Trophoblast cell (in vitro differentiated cells and primary cell): ENCODE results near the gene JMJD8.

ENCODE experiments used
- DNase-seq, 2 donors: peaks; one replicate each; pipeline ENCODE4 v3.0.0-alpha.2; 2016
- H2AFZ ChIP-seq: 2 replicates; pipeline ENCODE4 v1.6.1; 2013; ENCODE audit warnings: low read length, moderate library complexity, mild to moderate bottlenecking; ENCODE audit not compliant: insufficient read depth, poor library complexity
- H2AK5ac ChIP-seq: 2 replicates; pipeline ENCODE4 v1.6.1; 2013; ENCODE audit warnings: mild to moderate bottlenecking, low read length
- H2BK120ac ChIP-seq: 2 replicates; pipeline ENCODE4 v1.6.1; 2013; ENCODE audit warnings: low read length, mild to moderate bottlenecking, moderate library complexity; ENCODE audit not compliant: insufficient read depth, poor library complexity
- H2BK12ac ChIP-seq: 2 replicates; pipeline ENCODE4 v1.6.1; 2013; ENCODE audit warnings: mild to moderate bottlenecking, low read length, moderate library complexity
- H2BK5ac ChIP-seq: 2 replicates; pipeline ENCODE4 v1.6.1; 2013; ENCODE audit warnings: low read length, low read depth, moderate library complexity, mild to moderate bottlenecking; ENCODE audit not compliant: poor library complexity
- H3K14ac ChIP-seq: 2 replicates; pipeline ENCODE4 v1.6.1; 2013; ENCODE audit warnings: mild to moderate bottlenecking, low read length
- H3K18ac ChIP-seq: 2 replicates; pipeline ENCODE4 v1.6.1; 2013; ENCODE audit warnings: mild to moderate bottlenecking, low read length
- H3K23ac ChIP-seq: 2 replicates; pipeline ENCODE4 v1.6.1; 2013; ENCODE audit warnings: low read length
- H3K27ac ChIP-seq: 2 replicates; pipeline ENCODE4 v1.5.1; 2013; ENCODE audit warnings: low read depth, mild to moderate bottlenecking, inconsistent platforms, low read length, moderate library complexity
- H3K27me3 ChIP-seq: 2 replicates; pipeline ENCODE4 v1.6.1; 2013; ENCODE audit warnings: inconsistent platforms, mild to moderate bottlenecking, low read length, moderate library complexity; ENCODE audit not compliant: insufficient read depth
- H3K36me3 ChIP-seq, 2 experiments: 1 replicate in 1 of 2; 2 replicates in 1 of 2; pipeline ENCODE4 v1.6.1; 2013; ENCODE audit warnings: low read length in 2 of 2, mild to moderate bottlenecking in 2 of 2, moderate library complexity in 1 of 2; ENCODE audit not compliant: insufficient read depth in 2 of 2, control insufficient read depth in 1 of 2
- H3K4ac ChIP-seq: 2 replicates; pipeline ENCODE4 v1.6.1; 2013; ENCODE audit warnings: low read depth, mild to moderate bottlenecking, low read length, moderate library complexity
- H3K4me1 ChIP-seq, 2 experiments: 1 replicate in 1 of 2; 2 replicates in 1 of 2; pipeline ENCODE4 v1.6.1; 2013; ENCODE audit warnings: low read length in 2 of 2, mild to moderate bottlenecking in 2 of 2, moderate library complexity in 1 of 2; ENCODE audit not compliant: insufficient read depth in 2 of 2, control insufficient read depth in 1 of 2
- H3K4me2 ChIP-seq: 2 replicates; pipeline ENCODE4 v1.6.1; 2013; ENCODE audit warnings: inconsistent platforms, mild to moderate bottlenecking, low read length, moderate library complexity
- H3K4me3 ChIP-seq: 2 replicates; pipeline ENCODE4 v1.5.1; 2013; ENCODE audit warnings: mild to moderate bottlenecking, low read depth, low read length, inconsistent platforms
- H3K79me1 ChIP-seq: one replicate; pipeline ENCODE4 v1.6.1; 2013; ENCODE audit warnings: low read length
- H3K79me2 ChIP-seq: 2 replicates; pipeline ENCODE4 v1.6.1; 2013; ENCODE audit warnings: low read length, mild to moderate bottlenecking; ENCODE audit not compliant: control insufficient read depth, insufficient read depth, poor library complexity
- H3K9ac ChIP-seq: 2 replicates; pipeline ENCODE4 v1.6.1; 2013; ENCODE audit warnings: mild to moderate bottlenecking, low read length
- H3K9me3 ChIP-seq: 2 replicates; pipeline ENCODE4 v1.6.1; 2013; ENCODE audit warnings: low read depth, mild to moderate bottlenecking, control low read depth, inconsistent platforms, low read length; ENCODE audit not compliant: insufficient read depth
- H4K12ac ChIP-seq: 2 replicates; pipeline ENCODE4 v1.6.1; 2013; ENCODE audit warnings: low read depth, mild to moderate bottlenecking, low read length, moderate library complexity
- H4K8ac ChIP-seq: 2 replicates; pipeline ENCODE4 v1.6.1; 2013; ENCODE audit warnings: low read depth, mild to moderate bottlenecking, low read length, moderate library complexity
- H4K91ac ChIP-seq: one replicate; pipeline ENCODE4 v1.6.1; 2013; ENCODE audit warnings: low read depth, mild to moderate bottlenecking, low read length, moderate library complexity
- WGBS: extraction: QIAGEN DNeasy Blood & Tissue Kit; methylation state at CpG from one replicate; pipeline ENCODE4 v1.1.7; 2013; ENCODE audit warnings: missing lambda C conversion rate; ENCODE audit not compliant: insufficient read length, insufficient coverage; ENCODE audit errors: extremely low coverage; 5-methylcytosine and 5-hydroxymethylcytosine counted together

JMJD8 gene

DNA sequence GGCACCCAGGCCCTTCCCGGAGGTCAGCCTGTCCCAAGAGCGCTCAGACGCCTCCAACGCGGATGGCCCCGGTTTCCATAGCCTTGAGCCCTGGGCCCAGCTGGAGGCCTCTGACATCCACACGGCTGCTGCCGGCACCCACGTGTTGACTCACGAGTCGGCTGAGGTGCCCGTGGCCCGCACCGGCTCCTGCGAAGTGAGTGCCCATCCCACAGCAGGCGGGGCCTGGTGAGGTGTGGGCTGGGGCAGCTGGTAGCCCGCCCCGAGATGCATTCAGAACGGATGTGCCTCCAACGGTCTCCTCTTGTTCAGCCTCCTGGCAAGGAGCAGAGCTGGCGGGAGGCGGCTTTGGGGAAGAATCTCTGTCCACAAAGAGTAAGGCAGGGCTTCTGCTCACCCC is 32.3 kb downstream of the JMJD8 start:
- Histone ChIP-seq H4K8ac (no peak overlapping the region), H2AFZ (no peak overlapping the region), H2BK12ac (no peak overlapping the region), H3K36me3 (peaks cover 27 to 35% of the 10 kb centered on the region in 2 experiments), H3K23ac (no peak overlapping the region), H2AK5ac (no peak overlapping the region), H3K9ac (no peak overlapping the region), H3K9me3 (no peaks in the 10 kb centered on the region), H3K4me1 (peaks cover 8 to 9% of the 10 kb centered on the region in 2 experiments), H3K4me3 (no peak overlapping the region), H4K12ac (no peak overlapping the region), H4K91ac (no peak overlapping the region), H3K4ac (no peak overlapping the region), H3K27me3 (no peaks in the 10 kb centered on the region), H3K79me2 (peaks cover 6% of the 10 kb centered on the region), H3K27ac (no peak overlapping the region), H3K14ac (no peak overlapping the region), H3K18ac (no peak overlapping the region), H2BK120ac (no peak overlapping the region), H3K4me2 (no peak overlapping the region), H2BK5ac (no peak overlapping the region), H3K79me1 (peaks cover 11% of the 10 kb centered on the region)
- no peak for DNase-seq
- WGBS, result no CpG with 5 or more reads among the region's 22 CpGs

- no CpG with 5 or more reads among the region's 44 CpGs for WGBS
- H3K23ac ChIP-seq, result no peak overlapping the region
- H3K4me1 ChIP-seq, result peaks cover 8 to 19% of the 10 kb centered on the region in 2 experiments
- peak overlapping the region; percentile 26 for H3K18ac ChIP-seq
- H3K36me3 ChIP-seq, result peaks cover 10 to 22% of the 10 kb centered on the region in 2 experiments
- peak overlapping the region; percentile 14 for H2BK5ac ChIP-seq
- peak overlapping the region; percentile 42 for H3K14ac ChIP-seq
- H3K4me2 ChIP-seq, result peak overlapping the region; percentile 95
- peak overlapping the region; percentile 67 for H3K4me3 ChIP-seq
- H2AK5ac ChIP-seq, result no peak overlapping the region
- DNase-seq, result no peak
- H4K12ac ChIP-seq, result peak overlapping the region; percentile 36
- peak overlapping the region; percentile 69 for H4K91ac ChIP-seq
- H3K9ac ChIP-seq, result peak overlapping the region; percentile 69
- H3K79me1 ChIP-seq, result peaks cover 11% of the 10 kb centered on the region
- H3K79me2 ChIP-seq, result peaks cover 6% of the 10 kb centered on the region
- H3K4ac ChIP-seq, result no peak overlapping the region
- H3K9me3 ChIP-seq, result no peaks in the 10 kb centered on the region
- H2BK12ac ChIP-seq, result no peak overlapping the region
- H3K27ac ChIP-seq, result no peak overlapping the region
- no peaks in the 10 kb centered on the region for H3K27me3 ChIP-seq
- H2AFZ ChIP-seq, result peak overlapping the region; percentile 37
- peak overlapping the region; percentile 64 for H4K8ac ChIP-seq
- no peak overlapping the region for H2BK120ac ChIP-seq
Measured at GRCh38 chr16:649631-650030, 34.5 kb downstream of the JMJD8 start.

- H3K9ac ChIP-seq, result peak within 1 kb of the TSS; percentile 72
- H3K27ac ChIP-seq, result peak within 1 kb of the TSS; percentile 4
- peak within 1 kb of the TSS; percentile 65 for H3K14ac ChIP-seq
- peak within 1 kb of the TSS; percentile 57 for H3K18ac ChIP-seq
- peaks cover 11% of the 10 kb centered on the region for H3K79me1 ChIP-seq
- peak within 1 kb of the TSS; percentile 64 for H4K8ac ChIP-seq
- H3K23ac ChIP-seq, result no peak within 1 kb of the TSS
- H3K9me3 ChIP-seq, result no peaks in the 10 kb centered on the region
- WGBS, result no CpG with 5 or more reads among the region's 91 CpGs
- DNase-seq, result peak; percentile 88 to 94
- peak within 1 kb of the TSS; percentile 68 for H4K12ac ChIP-seq
- H3K4ac ChIP-seq, result peak within 1 kb of the TSS; percentile 31
- H3K4me2 ChIP-seq, result peak within 1 kb of the TSS; percentile 95
- H2AK5ac ChIP-seq, result peak within 1 kb of the TSS; percentile 27
- peak within 1 kb of the TSS; percentile 81 for H4K91ac ChIP-seq
- H2AFZ ChIP-seq, result peak within 1 kb of the TSS; percentile 37
- H2BK12ac ChIP-seq, result no peak within 1 kb of the TSS
- peak within 1 kb of the TSS; percentile 54 for H2BK120ac ChIP-seq
- peaks cover 10 to 20% of the 10 kb centered on the region in 2 experiments for H3K36me3 ChIP-seq
- H2BK5ac ChIP-seq, result peak within 1 kb of the TSS; percentile 37
- no peaks in the 10 kb centered on the region for H3K27me3 ChIP-seq
- peaks cover 6% of the 10 kb centered on the region for H3K79me2 ChIP-seq
- peaks cover 8 to 19% of the 10 kb centered on the region in 2 experiments for H3K4me1 ChIP-seq
- H3K4me3 ChIP-seq, result peak within 1 kb of the TSS; percentile 67
Measured at GRCh38 chr16:648781-649589, 35.1 kb downstream of the JMJD8 start, which contains the start of gene WDR90. WDR90 (plus strand) TSS chr16:649365; CDS start chr16:649417, 52 bp downstream.

DNA sequence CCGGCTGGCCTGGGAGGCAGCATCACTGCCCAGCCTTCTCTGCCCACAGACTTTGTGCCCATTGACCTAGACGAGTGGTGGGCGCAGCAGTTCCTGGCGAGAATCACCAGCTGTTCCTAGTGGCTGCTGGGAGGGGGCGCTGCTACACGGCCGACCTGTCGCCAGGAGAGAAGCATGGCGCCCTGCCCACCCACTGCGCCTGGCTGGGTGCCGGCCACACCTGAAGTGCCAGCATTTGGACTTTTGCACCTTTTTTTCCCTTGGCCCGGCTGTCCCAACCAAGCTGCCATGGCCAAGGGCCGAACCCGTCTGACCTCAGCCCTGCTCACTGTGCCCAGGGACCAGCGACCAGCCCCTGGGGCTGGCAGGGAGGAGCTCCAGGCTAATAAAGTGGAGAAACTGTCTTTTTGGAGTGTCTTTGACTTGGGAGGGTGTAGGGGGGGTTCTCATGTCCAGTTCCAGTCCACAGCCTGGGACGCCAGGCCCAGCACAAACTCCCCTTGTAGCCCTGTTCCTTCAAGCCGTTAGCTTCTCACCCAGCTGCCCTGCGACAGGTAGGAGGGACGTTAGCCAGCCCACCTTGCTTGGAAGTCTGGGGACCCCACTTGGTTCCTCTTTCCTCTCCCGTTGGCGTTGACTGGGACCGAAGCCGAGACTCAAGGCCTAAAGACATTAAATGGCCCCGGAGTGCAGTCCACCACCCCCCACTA is 35.9 kb downstream of the JMJD8 start:
- Histone ChIP-seq H3K79me1 (peaks cover 11% of the 10 kb centered on the region), H3K4me1 (peaks cover 8 to 19% of the 10 kb centered on the region in 2 experiments), H2BK5ac (peak overlapping the region; percentile 37), H4K91ac (peak overlapping the region; percentile 81), H2BK120ac (peak overlapping the region; percentile 8), H3K27me3 (no peaks in the 10 kb centered on the region), H4K8ac (peak overlapping the region; percentile 62), H3K14ac (peak overlapping the region; percentile 65), H3K4ac (peak overlapping the region; percentile 31), H3K9me3 (peaks cover 1% of the 10 kb centered on the region), H3K23ac (no peak overlapping the region), H3K36me3 (peaks cover 6 to 13% of the 10 kb centered on the region in 2 experiments), H3K4me2 (peak overlapping the region; percentile 95), H3K79me2 (peaks cover 6% of the 10 kb centered on the region), H3K27ac (peak overlapping the region; percentile 4), H3K18ac (peak overlapping the region; percentile 57), H2BK12ac (no peak overlapping the region), H3K9ac (peak overlapping the region; percentile 72), H3K4me3 (peak overlapping the region; percentile 67), H4K12ac (peak overlapping the region; percentile 68), H2AK5ac (peak overlapping the region; percentile 27), H2AFZ (peak overlapping the region; percentile 7)
- no CpG with 5 or more reads among the region's 24 CpGs for WGBS
- DNase-seq, result no peak
